SK-N-SH treated with all-trans-retinoic acid at 6 μM for 48 hours (cell line): ENCODE results near the gene TDRD9.

Source experiments
- ATAC-seq: fragments of 200-7000 bp; cut with Tn5 transposase; 3 replicates; pipeline ENCODE4 v1.9.1; 2020; ENCODE audit warnings: mild to moderate bottlenecking, moderate library complexity
- ARNTL ChIP-seq: fragments of 450-650 bp; formaldehyde crosslinking; IDR thresholded peaks from 2 replicates; pipeline ENCODE4 v1.5.0; 2020; ENCODE audit warnings: low read depth, mild to moderate bottlenecking, moderate library complexity, borderline replicate concordance
- BACH2 ChIP-seq: fragments of 250-450 bp; sonication (Bioruptor Pico); IDR thresholded peaks from 2 replicates; pipeline ENCODE4 v1.9.0; 2021; ENCODE audit warnings: mild to moderate bottlenecking, borderline replicate concordance
- CSDC2 ChIP-seq: fragments of 250-450 bp; sonication (Bioruptor Pico); IDR thresholded peaks from 2 replicates; pipeline ENCODE4 v1.5.0; 2020; ENCODE audit warnings: mild to moderate bottlenecking, moderate library complexity
- CSRNP3 ChIP-seq: fragments of 250-450 bp; sonication (Bioruptor Pico); IDR thresholded peaks from 2 replicates; pipeline ENCODE4 v1.5.1; 2021; ENCODE audit warnings: mild to moderate bottlenecking, moderate library complexity
- ESRRG ChIP-seq: fragments of 250-450 bp; sonication (Bioruptor Pico); IDR thresholded peaks from 2 replicates; pipeline ENCODE4 v1.6.1; 2021; ENCODE audit warnings: mild to moderate bottlenecking
- GLIS3 ChIP-seq: fragments of 250-450 bp; sonication (Bioruptor Pico); IDR thresholded peaks from 2 replicates; pipeline ENCODE4 v1.5.0; 2020; ENCODE audit warnings: mild to moderate bottlenecking, moderate library complexity
- ISL1 ChIP-seq: fragments of 250-450 bp; sonication (Bioruptor Pico); IDR thresholded peaks from 2 replicates; pipeline ENCODE4 v2.1.2; 2022; ENCODE audit warnings: mild to moderate bottlenecking, moderate library complexity
- OSR1 ChIP-seq: fragments of 250-450 bp; sonication (Bioruptor Pico); IDR thresholded peaks from 2 replicates; pipeline ENCODE4 v1.8.0; 2022; ENCODE audit warnings: moderate library complexity, mild to moderate bottlenecking, inconsistent platforms
- PATZ1 ChIP-seq: fragments of 250-450 bp; sonication (Bioruptor Pico); IDR thresholded peaks from 2 replicates; pipeline ENCODE4 v1.8.0; 2020; ENCODE audit warnings: mild to moderate bottlenecking, moderate library complexity, borderline replicate concordance
- POU6F1 ChIP-seq: fragments of 250-450 bp; sonication (Bioruptor Pico); IDR thresholded peaks from 2 replicates; pipeline ENCODE4 v1.8.0; 2021; ENCODE audit warnings: low read depth, mild to moderate bottlenecking, moderate library complexity, borderline replicate concordance
- PPARA ChIP-seq: fragments of 250-450 bp; sonication (Bioruptor Pico); IDR thresholded peaks from 2 replicates; pipeline ENCODE4 v1.5.0; 2020; ENCODE audit warnings: mild to moderate bottlenecking, borderline replicate concordance
- RARB ChIP-seq: fragments of 250-450 bp; sonication (Bioruptor Pico); IDR thresholded peaks from 2 replicates; pipeline ENCODE4 v1.8.0; 2021; ENCODE audit warnings: mild to moderate bottlenecking, moderate library complexity
- TCF4 ChIP-seq: fragments of 250-450 bp; sonication (Bioruptor Pico); IDR thresholded peaks from 2 replicates; pipeline ENCODE4 v1.8.0; 2021; ENCODE audit warnings: mild to moderate bottlenecking, moderate library complexity, borderline replicate concordance
- TSHZ2 ChIP-seq: fragments of 250-450 bp; sonication (Bioruptor Pico); IDR thresholded peaks from 2 replicates; pipeline ENCODE4 v1.5.0; 2020; ENCODE audit warnings: mild to moderate bottlenecking, moderate library complexity
- ZFP3 ChIP-seq: fragments of 250-450 bp; sonication (Bioruptor Pico); IDR thresholded peaks from 2 replicates; pipeline ENCODE4 v1.5.0; 2020; ENCODE audit warnings: mild to moderate bottlenecking, moderate library complexity
- ZFP30 ChIP-seq: fragments of 450-650 bp; formaldehyde crosslinking; IDR thresholded peaks from 2 replicates; pipeline ENCODE4 v1.5.0; 2022; ENCODE audit warnings: mild to moderate bottlenecking, moderate library complexity
- ZNF70 ChIP-seq: fragments of 450-650 bp; formaldehyde crosslinking; IDR thresholded peaks from 2 replicates; pipeline ENCODE4 v1.5.0; 2020; ENCODE audit warnings: mild to moderate bottlenecking, moderate library complexity
- ZNF8 ChIP-seq: fragments of 450-650 bp; formaldehyde crosslinking; IDR thresholded peaks from 2 replicates; pipeline ENCODE4 v1.5.0; 2020; ENCODE audit warnings: mild to moderate bottlenecking, moderate library complexity

TDRD9 gene

GRCh38 chr14:104020471-104020870, 92.2 kb downstream of the TDRD9 start (continued):
- TF ChIP-seq ZNF70 (CRISPR knock-in tag): no peak
- TF ChIP-seq RARB (CRISPR knock-in tag): no peak
- TF ChIP-seq ZFP3 (CRISPR knock-in tag): no peak
- TF ChIP-seq ESRRG: no peak
- no peak for TF ChIP-seq ZNF8
- TF ChIP-seq CSDC2 (CRISPR knock-in tag): no peak

GRCh38 chr14:104023325-104024055, 95.2 kb downstream of the TDRD9 start:
- no peak for TF ChIP-seq BACH2 (CRISPR knock-in tag)
- no peak for ATAC-seq

GRCh38 chr14:104025534-104025933, 97.3 kb downstream of the TDRD9 start:
- no peak for ATAC-seq
- TF ChIP-seq CSRNP3 (no peak), TCF4 (no peak), RARB (CRISPR knock-in tag) (no peak), ESRRG (no peak), TSHZ2 (CRISPR knock-in tag) (no peak), ISL1 (CRISPR knock-in tag) (no peak), BACH2 (CRISPR knock-in tag) (no peak), ZFP3 (CRISPR knock-in tag) (no peak), ZNF70 (CRISPR knock-in tag) (no peak), ZFP30 (no peak), POU6F1 (CRISPR knock-in tag) (no peak), ZNF8 (no peak), GLIS3 (CRISPR knock-in tag) (no peak), OSR1 (CRISPR knock-in tag) (no peak), ARNTL (CRISPR knock-in tag) (no peak), PATZ1 (no peak), PPARA (no peak)
- TF ChIP-seq, all 23 proteins: peak for 0

- no peak for ATAC-seq
- TF ChIP-seq CSRNP3 (no peak), ESRRG (no peak), POU6F1 (CRISPR knock-in tag) (no peak)
- TF ChIP-seq, all 23 proteins: peak for 0
Measured at GRCh38 chr14:104026024-104026423, 97.8 kb downstream of the TDRD9 start.
